Endothelial cell of umbilical vein (primary cell): ENCODE data around the gene GPR151. TPM values are rescaled to one million over a fixed set of nuclear protein-coding genes. Genes with fewer than 3 reads are reported as not detected.

Source experiments
- BruUV-seq: library from RNA; stranded (reverse); fragments of 400-500 nt; replicated peaks from 2 replicates; lab custom pipeline; 2021; lab: Mats Ljungman, UMichigan
- CTCF ChIA-PET: fragments of 300-600, 350-600 bp; sonication (Branson Sonifier 250); formaldehyde crosslinking; loops from one replicate; lab custom pipeline; 2021; ENCODE audit warnings: antibody characterized with exemption, inconsistent platforms; lab: Charles Lee
- POLR2A ChIA-PET: fragments of 300-600, 350-600 bp; sonication (Branson Sonifier 250); formaldehyde crosslinking; loops from one replicate; lab custom pipeline; 2021; ENCODE audit warnings: antibody characterized with exemption, inconsistent platforms; lab: Charles Lee
- DNase-seq: peaks from one replicate; pipeline ENCODE4 v3.0.0-alpha.2; 2011; ENCODE audit warnings: low read depth, low spot score
- FAIRE-seq: peaks from 2 replicates; lab custom pipeline; 2011; peaks lifted over from hg19 to GRCh38; lab: Jason Lieb, UNC
- H2AFZ ChIP-seq: 2 replicates; pipeline ENCODE4 v1.6.0; 2012; ENCODE audit warnings: low read depth, low read length, control low read depth, inconsistent platforms
- H3K27ac ChIP-seq: 2 replicates; pipeline ENCODE4 v1.5.1; 2011; ENCODE audit warnings: low read depth, mild to moderate bottlenecking, control low read depth, low read length, moderate library complexity; ENCODE audit not compliant: insufficient read depth
- H3K27me3 ChIP-seq, 2 experiments: 2 replicates each; pipeline versions ENCODE4 v1.6.0 to v1.6.1; 2011; ENCODE audit warnings: low read length in 2 of 2, mixed read lengths in 1 of 2; ENCODE audit not compliant: control insufficient read depth in 2 of 2, insufficient read depth in 2 of 2
- H3K36me3 ChIP-seq, 2 experiments: 2 replicates in 1 of 2; 3 replicates in 1 of 2; pipeline ENCODE4 v1.5.1; 2011; ENCODE audit warnings: low read length in 2 of 2, mild to moderate bottlenecking in 1 of 2, moderate library complexity in 1 of 2; ENCODE audit not compliant: control insufficient read depth in 2 of 2, insufficient read depth in 2 of 2; ENCODE audit errors: extremely low read depth in 1 of 2
- H3K4me1 ChIP-seq: 3 replicates; pipeline ENCODE4 v1.5.1; 2011; ENCODE audit warnings: mild to moderate bottlenecking, low read length; ENCODE audit not compliant: control insufficient read depth, insufficient read depth; ENCODE audit errors: extremely low read depth
- H3K4me2 ChIP-seq: 2 replicates; pipeline ENCODE4 v1.6.1; 2011; ENCODE audit warnings: low read length, control low read depth, mixed read lengths; ENCODE audit not compliant: insufficient read depth
- H3K4me3 ChIP-seq, 3 experiments: fragments of 200-600 bp in 1 of 3; sonication (generic), shearing (Covaris generic) in 1 of 3; replicated peaks in 1 of 3; 2 replicates each; pipeline ENCODE4 v1.5.1; 2011 to 2016; ENCODE audit warnings: control low read depth in 3 of 3, low read length in 3 of 3, mild to moderate bottlenecking in 2 of 3, inconsistent platforms in 1 of 3, low read depth in 1 of 3, moderate library complexity in 1 of 3; ENCODE audit not compliant: insufficient read depth in 1 of 3
- H3K79me2 ChIP-seq: 2 replicates; pipeline ENCODE4 v1.6.0; 2012; ENCODE audit warnings: low read length, inconsistent platforms; ENCODE audit not compliant: control insufficient read depth, insufficient read depth
- H3K9ac ChIP-seq: replicated peaks from 2 replicates; pipeline ENCODE3; 2011; ENCODE audit warnings: low read length, control low read depth; ENCODE audit not compliant: insufficient read depth; ENCODE audit errors: extremely low read depth
- H3K9me1 ChIP-seq: replicated peaks from 3 replicates; pipeline ENCODE4 v1.6.0; 2011; ENCODE audit warnings: mild to moderate bottlenecking, low read length; ENCODE audit not compliant: control insufficient read depth, insufficient read depth; ENCODE audit errors: extremely low read depth
- H3K9me3 ChIP-seq: replicated peaks from 2 replicates; pipeline ENCODE4 v1.5.1; 2012; ENCODE audit warnings: low read length, inconsistent platforms; ENCODE audit not compliant: control insufficient read depth, insufficient read depth
- H4K20me1 ChIP-seq: replicated peaks from 2 replicates; pipeline ENCODE3; 2011; ENCODE audit warnings: mild to moderate bottlenecking, low read length; ENCODE audit not compliant: control insufficient read depth, insufficient read depth; ENCODE audit errors: extremely low read depth
- EZH2 ChIP-seq: IDR thresholded peaks from 2 replicates; pipeline ENCODE4 v1.6.1; 2012; ENCODE audit warnings: borderline replicate concordance, low read depth, mild to moderate bottlenecking, moderate library complexity, low read length, inconsistent platforms; ENCODE audit not compliant: severe bottlenecking
- FOS ChIP-seq: IDR thresholded peaks from 2 replicates; pipeline ENCODE4 v1.6.1; 2011; ENCODE audit warnings: mild to moderate bottlenecking, low read length, moderate library complexity, borderline replicate concordance; ENCODE audit not compliant: insufficient read depth
- GATA2 ChIP-seq: IDR thresholded peaks from 2 replicates; pipeline ENCODE4 v1.7.0; 2011; ENCODE audit warnings: low read depth, mild to moderate bottlenecking, moderate library complexity, mixed read lengths, low read length; ENCODE audit not compliant: insufficient read length, insufficient read depth
- JUN ChIP-seq: IDR thresholded peaks from 2 replicates; pipeline ENCODE4 v1.6.1; 2011; ENCODE audit warnings: borderline replicate concordance, low read depth; ENCODE audit not compliant: insufficient read length, insufficient read depth
- MYC ChIP-seq: IDR thresholded peaks from one replicate; pipeline ENCODE4 v1.6.1; 2011; ENCODE audit warnings: mild to moderate bottlenecking, low read depth, low read length
- POLR2AphosphoS5 ChIP-seq: IDR thresholded peaks from 2 replicates; pipeline ENCODE4 v1.6.1; 2012; ENCODE audit warnings: low read depth, mild to moderate bottlenecking, control low read depth, low read length, moderate library complexity; ENCODE audit not compliant: insufficient read depth
- dilution Hi-C: fragments of 300-500 bp; cut with MboI; formaldehyde crosslinking; loops from one replicate; pipeline ENCODE4 v1.15.0; 2019; ENCODE audit warnings: low sequenced_read_pairs; ENCODE audit not compliant: extremely low pct_ligation_motif_present
- intact Hi-C: fragments of 100-400 bp; cut with micrococcal nuclease; formaldehyde crosslinking; loops from one replicate; pipeline ENCODE4 v1.10.0; 2022
- polyA plus RNA-seq, 4 experiments: library from polyadenylated mRNA; depleted of rRNA in 3 of 4; stranded (reverse) in 3 of 4; unstranded in 1 of 4; fragments of >200 nt; gene quantifications; 2 replicates each; pipeline versions ENCODE4 v1.2.1 to v1.2.3, GENCODE V29; 2011 to 2012; ENCODE audit warnings: missing spikeins in 1 of 4
- total RNA-seq: library from RNA; stranded (reverse); gene quantifications from 2 replicates; pipeline ENCODE4 v1.2.3, GENCODE V29; 2021
- TF ChIP-seq, protein P1 (sequence below): IDR thresholded peaks from 2 replicates; pipeline ENCODE4 v1.6.1; 2011; ENCODE audit not compliant: insufficient read depth, insufficient read length

The GPR151 gene
- total and polyA plus RNA-seq, 2 donors (not counting 3 experiments of a cell fraction or from before 2014, with no cell fraction given), result 0.06 TPM; not detected in 1

DNA sequence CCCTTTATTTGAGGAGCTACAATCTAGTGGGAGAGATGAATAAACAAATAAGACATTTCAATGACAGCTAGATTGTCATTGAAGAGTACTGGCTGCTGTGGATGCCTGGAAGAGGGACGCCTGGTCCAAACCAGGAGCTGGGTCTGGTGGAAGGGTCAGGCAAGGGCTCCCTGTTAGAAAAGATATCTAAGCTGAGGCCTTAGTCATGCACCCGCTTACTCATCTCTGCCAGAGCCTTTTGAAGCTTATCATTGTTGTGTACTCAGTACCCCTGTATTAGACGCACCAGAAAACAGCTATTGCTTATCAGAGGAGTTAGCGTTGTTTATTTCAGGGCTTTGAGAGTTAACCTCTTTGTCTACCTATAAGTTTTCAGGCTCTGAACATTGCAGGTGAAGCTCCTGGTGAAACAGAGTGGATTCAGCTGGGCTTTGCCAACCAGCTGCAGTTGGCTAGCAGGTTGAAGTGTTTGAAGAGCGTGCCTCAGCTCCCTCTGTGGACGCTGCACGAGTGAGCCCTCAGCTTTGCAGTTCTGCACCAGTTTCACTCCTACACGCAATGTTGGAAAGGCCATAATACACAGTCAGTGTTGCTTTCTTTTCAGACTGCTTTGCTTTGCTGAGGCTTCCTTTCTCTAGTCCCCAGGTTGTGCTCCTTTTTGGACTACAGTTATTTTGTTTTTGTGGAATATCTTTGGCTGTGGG, 5.6 kb upstream of the GPR151 start:
- Histone ChIP-seq H4K20me1 (no peaks in the 10 kb centered on the region), H3K9me1 (no peaks in the 10 kb centered on the region), H3K36me3 (no peaks in the 10 kb centered on the region), H3K9me3 (no peaks in the 10 kb centered on the region), H3K4me2 (no peak overlapping the region), H2AFZ (no peak overlapping the region), H3K27ac (no peak overlapping the region), H3K4me1 (no peaks in the 10 kb centered on the region), H3K4me3 (no peak overlapping the region), H3K79me2 (no peaks in the 10 kb centered on the region), H3K9ac (no peak overlapping the region), H3K27me3 (peaks cover 8 to 13% of the 10 kb centered on the region in 2 experiments)
- no peak for DNase-seq
- POLR2A ChIA-PET, result no interaction called here
- TF ChIP-seq, protein P1, sequence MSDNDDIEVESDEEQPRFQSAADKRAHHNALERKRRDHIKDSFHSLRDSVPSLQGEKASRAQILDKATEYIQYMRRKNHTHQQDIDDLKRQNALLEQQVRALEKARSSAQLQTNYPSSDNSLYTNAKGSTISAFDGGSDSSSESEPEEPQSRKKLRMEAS, result no peak
- TF ChIP-seq EZH2, result no peak
- TF ChIP-seq GATA2, result no peak
- no peak for TF ChIP-seq JUN
- no peak for TF ChIP-seq FOS
- no TSS peak for BruUV-seq
- intact Hi-C loops, result no loop called here
- CTCF ChIA-PET, result interaction anchor here (0.8 to 2.7 kb wide), 5 partner anchors 10 to 667 kb away, joined by 3 to 15 read pairs (median 6); no protein-coding TSS in a partner anchor
- dilution Hi-C loops, result no loop called here
- no peak for FAIRE-seq

DNA sequence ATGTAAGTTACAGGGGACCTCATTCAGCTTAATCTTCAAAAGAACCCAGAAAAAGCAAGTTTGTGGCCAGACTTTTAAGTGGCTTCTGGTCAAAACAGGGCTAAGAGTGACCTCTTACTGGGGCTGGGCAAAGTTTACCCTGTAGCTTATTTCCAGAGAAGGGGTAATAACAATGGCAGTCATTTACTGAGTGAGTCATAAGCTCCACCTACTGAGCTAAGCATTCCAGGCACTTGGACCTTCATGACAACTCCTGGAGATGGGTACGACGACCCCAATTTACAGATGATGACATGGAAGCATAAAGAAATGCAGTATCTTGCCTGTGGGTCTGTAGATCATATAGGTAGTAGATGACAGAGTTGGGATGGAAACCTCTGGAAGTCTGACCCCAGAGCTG, 4.7 kb upstream of the GPR151 start:
- dilution Hi-C loops, result no loop called here
- Histone ChIP-seq H2AFZ (no peak overlapping the region), H3K9ac (no peak overlapping the region), H3K4me1 (no peaks in the 10 kb centered on the region), H3K36me3 (no peaks in the 10 kb centered on the region), H3K79me2 (no peaks in the 10 kb centered on the region), H3K27me3 (peaks cover 8 to 13% of the 10 kb centered on the region in 2 experiments), H3K4me2 (no peak overlapping the region), H3K9me1 (no peaks in the 10 kb centered on the region), H3K27ac (no peak overlapping the region), H3K9me3 (no peaks in the 10 kb centered on the region), H4K20me1 (no peaks in the 10 kb centered on the region), H3K4me3 (no peak overlapping the region)
- no TSS peak for BruUV-seq
- intact Hi-C loops, result no loop called here
- TF ChIP-seq JUN (peak; percentile 11), MYC (no peak), POLR2AphosphoS5 (no peak)
- FAIRE-seq, result no peak
- DNase-seq, result no peak
- ChIA-PET CTCF (interaction anchor here (0.8 to 2.7 kb wide), 6 partner anchors 11 to 865 kb away, joined by 3 to 15 read pairs (median 4); no protein-coding TSS in a partner anchor), POLR2A (interaction anchor here (0.7 kb wide), 1 partner anchor 731 kb away, joined by 5 read pairs; no protein-coding TSS in a partner anchor)
